NCI-H1048 (cell line): ENCODE measurements around the gene PACS2.

Source experiments
- DNase-seq: peaks from one replicate; lab custom pipeline; 2025; lab: John Stamatoyannopoulos, UW

The PACS2 gene

GRCh38 chr14:105423488-105424195 lies 109.1 kb downstream of the PACS2 start:
- DNase-seq: no peak

- DNase-seq: no peak
Measured at GRCh38 chr14:105424861-105425260, 110.3 kb downstream of the PACS2 start.

DNA sequence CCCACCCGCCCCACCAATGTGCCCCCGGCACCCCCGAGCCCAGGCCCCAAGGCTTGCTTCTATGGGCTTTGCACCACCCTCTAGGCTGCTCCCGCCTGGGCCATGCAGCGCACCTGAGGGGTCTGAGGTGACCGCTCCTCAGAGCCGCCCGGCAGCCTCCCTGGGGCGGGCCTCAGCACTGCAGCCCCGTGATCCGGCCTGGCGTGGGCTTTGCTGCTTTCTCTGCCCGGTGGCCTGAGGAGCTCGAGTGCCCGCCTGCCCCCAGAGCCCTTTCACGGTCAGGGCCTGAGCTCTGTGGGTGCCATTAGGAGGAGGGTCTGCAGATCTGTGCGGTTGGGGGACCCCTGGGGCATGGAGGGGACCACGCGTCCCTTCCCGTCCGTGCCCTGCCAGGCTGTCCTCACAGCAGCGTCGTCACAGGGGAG lies 111.3 kb downstream of the PACS2 start:
- no peak for DNase-seq

GRCh38 chr14:105426416-105427130 lies 112.0 kb downstream of the PACS2 start:
- DNase-seq: no peak

DNA sequence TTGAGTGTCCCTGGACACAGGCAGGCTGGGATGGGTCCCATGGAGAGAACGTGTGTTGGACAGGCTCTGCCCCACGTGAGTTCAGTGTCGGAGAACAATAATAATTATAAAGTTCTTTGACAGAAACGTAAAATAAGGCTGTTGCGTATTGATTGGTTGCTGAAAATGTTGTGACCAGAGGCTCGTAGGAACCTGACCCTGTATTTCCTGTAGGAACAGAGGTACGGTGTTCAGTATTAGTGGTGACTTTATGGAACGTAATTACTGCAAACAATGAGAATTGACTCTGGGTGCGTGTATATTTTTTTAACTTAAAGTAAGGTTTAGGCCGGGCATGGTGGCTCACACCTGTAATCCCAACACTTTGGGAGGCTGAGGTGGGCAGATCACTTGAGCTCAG lies 112.9 kb downstream of the PACS2 start:
- DNase-seq: no peak

GRCh38 chr14:105427936-105428485 lies 113.5 kb downstream of the PACS2 start:
- no peak for DNase-seq

GRCh38 chr14:105430042-105430441 lies 115.5 kb downstream of the PACS2 start:
- no peak for DNase-seq

DNA sequence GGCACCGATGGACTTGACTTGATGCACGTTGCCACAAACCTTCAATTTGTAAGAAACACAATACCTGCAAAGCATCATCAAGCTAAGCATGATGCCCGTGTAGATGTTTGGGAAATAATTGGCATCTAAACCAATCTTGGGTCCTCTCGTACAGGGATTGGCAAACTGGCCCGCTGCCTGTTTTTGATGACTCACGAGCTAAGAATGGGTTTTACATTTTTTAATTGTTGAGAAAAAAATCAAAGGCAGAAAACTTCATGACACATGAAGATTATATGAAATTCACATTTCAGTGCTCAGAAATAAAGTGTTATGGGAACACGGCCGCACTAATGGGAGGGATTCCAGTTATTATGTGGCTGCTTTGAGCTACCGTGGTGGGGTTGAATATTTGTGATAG lies 116.0 kb downstream of the PACS2 start:
- no peak for DNase-seq

DNA sequence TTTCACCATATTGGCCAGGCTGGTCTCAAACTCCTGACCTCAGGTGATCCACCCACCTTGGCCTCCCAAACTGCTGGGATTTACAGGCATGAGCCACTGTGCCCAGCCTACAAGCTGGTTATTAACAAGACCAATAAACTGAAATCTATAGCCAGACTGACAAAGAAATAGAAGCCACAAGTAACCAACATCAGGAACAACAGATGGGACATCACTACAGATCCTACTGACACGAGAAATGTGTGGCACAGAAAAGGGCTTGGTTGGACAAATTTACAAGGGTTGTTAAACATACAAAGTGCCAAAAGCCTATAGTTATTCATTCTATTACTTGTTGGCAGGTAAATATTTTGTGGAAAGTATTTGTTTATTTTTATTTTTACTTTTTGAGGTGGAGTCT lies 116.7 kb downstream of the PACS2 start:
- DNase-seq: no peak

GRCh38 chr14:105432657-105433056 lies 118.1 kb downstream of the PACS2 start:
- no peak for DNase-seq

DNA sequence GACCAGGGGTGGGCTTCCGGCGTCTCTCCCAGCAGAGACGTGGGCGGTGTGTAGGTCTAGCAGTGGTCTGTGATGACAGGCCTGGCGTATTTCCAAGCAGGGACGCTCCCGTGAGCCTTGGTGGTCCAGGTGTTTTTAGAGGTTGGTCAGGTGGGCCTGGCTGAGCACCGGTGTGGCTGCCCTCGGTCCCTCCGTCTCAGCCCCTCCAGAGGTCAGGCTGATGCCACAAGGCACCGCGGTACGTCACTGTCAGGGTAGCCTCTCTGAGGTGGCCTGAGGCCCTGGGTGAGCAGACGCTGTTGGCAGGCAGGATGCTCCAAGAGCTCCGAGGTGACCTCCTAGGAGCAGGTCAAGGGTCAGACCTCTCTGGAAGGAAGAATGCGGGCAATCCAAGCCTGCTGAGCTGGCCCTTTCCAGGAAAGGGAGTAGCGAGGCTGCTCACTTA lies 118.6 kb downstream of the PACS2 start:
- no peak for DNase-seq

DNA sequence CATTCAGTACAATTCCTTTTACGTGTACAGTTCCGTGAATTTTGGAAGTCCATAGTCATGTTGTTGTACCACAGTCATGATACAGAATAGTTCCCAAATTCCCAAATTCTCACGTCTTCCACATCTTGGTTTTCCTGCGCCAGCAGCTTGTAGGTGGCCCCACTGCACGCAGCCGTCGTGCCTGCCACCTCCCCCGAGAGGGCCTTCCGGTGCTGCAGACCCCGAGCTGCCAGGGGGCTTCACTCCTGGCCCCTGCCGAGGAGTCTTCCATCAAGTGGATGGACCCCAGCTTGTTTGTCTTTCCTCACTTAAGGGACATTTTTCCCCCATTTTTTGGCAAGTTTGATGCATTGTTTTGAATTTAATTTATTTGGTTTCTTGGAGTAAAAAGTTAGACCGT lies 121.9 kb downstream of the PACS2 start:
- no peak for DNase-seq

- DNase-seq: no peak
Measured at GRCh38 chr14:105436891-105437722, 122.6 kb downstream of the PACS2 start.

DNA sequence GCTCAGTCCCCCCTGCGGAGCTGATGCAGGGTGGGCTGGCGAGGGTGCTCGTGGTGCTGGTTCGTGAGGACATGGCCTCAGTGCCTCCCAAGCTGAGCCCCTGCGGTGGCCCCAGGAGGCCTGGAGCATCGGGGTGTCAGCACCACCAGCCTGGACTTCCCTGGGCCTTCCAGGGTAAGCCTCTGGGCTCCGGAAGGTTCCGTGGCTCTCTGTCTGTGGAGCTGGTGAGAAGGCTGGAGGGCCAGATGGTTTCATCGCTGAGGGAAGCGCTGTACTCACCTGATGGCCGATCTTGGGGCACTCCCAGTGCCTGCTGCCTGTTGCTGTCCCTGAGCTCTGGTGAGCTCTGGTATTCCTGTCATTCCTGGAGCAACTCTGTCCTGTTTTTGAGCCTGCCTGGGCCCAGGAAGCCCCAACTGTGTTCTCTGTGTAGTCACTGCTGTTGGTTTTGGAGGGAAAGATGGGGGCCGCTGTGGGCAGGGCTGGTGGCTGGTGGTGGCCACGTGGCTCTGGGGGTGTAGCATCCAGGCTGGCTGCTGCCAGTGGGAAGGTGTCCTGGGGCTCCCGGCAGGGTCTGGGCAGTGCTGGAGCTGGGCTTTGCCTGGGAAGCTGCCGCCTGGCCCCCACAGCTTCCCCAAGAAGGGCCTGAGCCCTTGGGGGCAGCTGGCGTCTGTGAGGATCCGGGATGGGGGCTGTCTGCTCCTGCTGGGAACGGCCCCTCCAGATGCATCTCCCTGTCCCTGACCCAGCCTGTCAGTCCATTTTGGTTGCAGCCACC lies 123.4 kb downstream of the PACS2 start:
- no peak for DNase-seq

- DNase-seq: no peak
Measured at GRCh38 chr14:105439179-105439578, 124.6 kb downstream of the PACS2 start.

GRCh38 chr14:105439710-105440553 lies 125.4 kb downstream of the PACS2 start:
- DNase-seq: no peak

GRCh38 chr14:105440554-105440900 lies 126.0 kb downstream of the PACS2 start:
- no peak for DNase-seq

- no peak for DNase-seq
Measured at GRCh38 chr14:105440992-105441391, 126.4 kb downstream of the PACS2 start.

- DNase-seq: no peak
Measured at GRCh38 chr14:105442125-105442524, 127.6 kb downstream of the PACS2 start.

- DNase-seq: no peak
Measured at GRCh38 chr14:105442834-105443233, 128.3 kb downstream of the PACS2 start.

DNA sequence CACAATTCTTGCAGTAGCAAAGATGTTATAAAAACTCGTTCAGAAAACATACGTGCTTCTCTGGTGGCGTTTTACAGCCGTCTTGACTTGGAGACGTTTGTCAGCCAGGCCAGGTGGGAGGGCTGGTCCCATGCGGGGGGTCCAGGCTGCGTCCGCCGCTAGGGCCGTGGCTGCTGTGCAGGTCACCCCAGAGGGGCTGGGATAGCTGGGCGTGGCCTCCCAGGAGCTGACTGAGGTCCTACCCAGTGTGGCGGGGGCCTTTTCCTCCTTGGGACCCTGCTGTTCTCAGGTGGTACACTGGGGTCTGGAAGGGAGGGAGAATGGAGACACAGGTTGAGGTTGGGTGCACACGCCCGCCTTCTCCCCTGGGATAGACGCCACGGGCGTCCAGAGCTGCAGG lies 130.3 kb downstream of the PACS2 start:
- no peak for DNase-seq
